Measurements from ENCODE around the gene C2CD4C.
"Not testable (repeated sequence)": the region's sequence is repeated elsewhere in the genome, so short reads cannot be mapped to it uniquely, and the experiment has no call there.

C2CD4C gene

DNA sequence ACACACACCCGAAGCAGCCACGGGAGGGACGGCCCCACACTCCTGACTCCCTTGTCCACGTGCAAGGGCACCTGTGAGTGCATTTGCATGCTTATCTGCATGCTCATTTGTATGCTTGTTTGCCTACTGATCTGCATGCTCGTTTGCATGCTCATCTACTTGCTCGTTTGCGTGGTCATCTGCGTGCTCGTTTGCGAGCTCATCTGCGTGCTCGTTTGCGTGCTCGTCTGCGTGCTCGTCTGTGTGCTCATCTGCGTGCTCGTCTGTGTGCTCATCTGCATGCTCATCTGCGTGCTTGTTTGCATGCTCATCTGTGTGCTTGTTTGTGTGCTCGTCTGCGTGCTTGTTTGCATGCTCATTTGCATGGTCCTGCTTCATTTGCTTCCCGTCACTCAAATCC is 28.1 kb upstream of the C2CD4C start:
- DNase-seq, result no peak

DNA sequence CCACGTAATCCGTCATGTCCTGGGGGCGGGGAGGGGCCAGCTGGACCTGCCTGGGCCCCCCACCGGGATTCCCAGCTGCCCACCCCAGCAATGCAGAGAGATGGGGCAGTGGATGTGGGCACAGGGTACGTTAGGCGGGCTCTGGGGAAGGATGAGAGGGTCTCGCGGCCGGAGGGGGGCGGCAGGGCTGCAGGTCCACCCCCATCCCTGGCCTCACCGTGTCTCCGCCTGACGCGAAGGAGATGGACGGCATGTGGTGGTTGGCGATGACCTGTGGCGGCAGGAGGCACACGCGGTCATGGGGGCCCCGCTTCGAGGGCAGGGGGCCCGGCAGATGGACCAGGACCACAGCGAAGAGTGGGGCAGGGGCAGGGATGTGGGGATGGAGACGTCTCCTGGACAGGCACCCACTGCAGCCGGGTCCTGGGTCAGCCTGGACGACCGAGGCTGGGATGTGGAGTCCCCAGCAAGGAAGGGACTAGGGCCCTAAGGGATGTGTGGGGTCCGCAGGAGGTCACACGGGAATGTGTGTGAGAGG is 27.5 kb upstream of the C2CD4C start:
- no peak for DNase-seq

- no peak for DNase-seq
Measured at GRCh38 chr19:435707-436412, 26.9 kb upstream of the C2CD4C start.

DNA sequence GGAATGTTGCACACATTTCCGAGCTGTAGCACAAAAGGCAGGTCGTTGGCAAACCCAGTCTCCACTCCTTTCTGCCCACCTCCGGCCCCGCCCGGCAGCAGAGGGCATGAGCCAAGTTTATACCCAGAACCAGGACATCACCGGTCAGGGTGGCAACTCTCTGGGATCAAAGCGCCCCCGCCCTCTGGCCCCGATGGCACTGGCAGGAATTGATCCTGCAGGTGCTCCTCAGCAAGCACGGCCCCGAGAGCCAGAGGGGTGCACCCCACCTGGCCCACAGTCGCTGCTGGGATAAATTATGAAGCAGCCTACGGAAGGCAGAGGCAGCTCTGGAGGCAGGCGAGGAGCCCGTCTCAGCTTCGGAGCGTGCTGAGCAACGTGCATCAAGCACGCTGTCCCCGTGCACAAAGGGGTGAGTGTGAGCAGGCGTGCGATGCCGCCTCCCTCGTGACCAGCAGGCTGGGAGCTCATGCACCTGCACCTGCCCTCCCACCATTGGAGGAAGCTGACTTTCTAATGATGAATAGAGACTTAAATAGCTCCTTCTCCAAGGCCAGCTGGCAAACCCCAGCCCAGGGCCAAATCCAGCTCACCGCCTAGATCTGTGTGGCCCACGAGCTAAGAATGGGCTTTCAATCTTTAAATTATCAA is 26.2 kb upstream of the C2CD4C start:
- DNase-seq, result no peak

- no peak for DNase-seq
Measured at GRCh38 chr19:434152-434960, 25.4 kb upstream of the C2CD4C start.

DNA sequence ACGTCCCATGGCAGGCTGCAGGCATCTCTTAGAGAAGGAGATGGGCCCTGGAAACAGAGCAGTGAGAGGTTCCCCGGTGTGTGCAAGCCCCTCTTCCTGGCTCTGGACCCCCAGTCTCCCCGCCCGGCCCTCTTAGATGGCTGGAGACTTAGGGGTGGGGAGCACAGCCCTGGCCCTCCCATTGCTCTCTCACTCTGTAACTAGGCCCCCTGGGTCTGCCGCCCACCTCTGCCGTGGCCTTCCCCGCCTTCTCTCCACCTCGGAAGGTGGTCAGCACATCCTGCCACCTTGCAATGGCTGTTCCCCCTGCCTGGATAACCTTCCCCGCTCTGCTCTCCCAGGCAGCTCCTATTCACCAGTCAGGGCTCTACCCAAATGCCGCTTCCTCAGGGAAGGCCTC is 21.8 kb upstream of the C2CD4C start:
- DNase-seq, result no peak

DNA sequence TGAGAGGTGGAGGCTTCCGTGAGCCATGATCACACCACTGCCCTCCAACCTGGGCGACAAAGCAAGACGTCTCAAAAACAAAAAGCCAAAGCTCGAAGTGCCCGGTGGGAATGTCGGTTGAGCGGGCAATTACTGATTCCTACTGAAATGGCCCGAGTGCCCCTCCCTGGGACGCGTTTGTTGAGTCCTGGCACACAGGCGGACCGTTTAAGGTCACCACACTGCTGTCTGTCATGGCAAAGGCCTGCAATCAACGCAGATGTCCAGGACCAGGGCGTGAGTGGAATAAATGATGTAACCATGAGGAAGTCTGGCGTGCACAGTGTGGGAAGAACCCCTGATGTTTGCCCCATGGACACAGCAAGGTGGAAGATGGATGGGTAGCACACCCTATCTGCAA is 19.2 kb upstream of the C2CD4C start:
- DNase-seq, result no peak

- DNase-seq, result not testable (repeated sequence)
Measured at GRCh38 chr19:427675-428074, 18.7 kb upstream of the C2CD4C start.

DNA sequence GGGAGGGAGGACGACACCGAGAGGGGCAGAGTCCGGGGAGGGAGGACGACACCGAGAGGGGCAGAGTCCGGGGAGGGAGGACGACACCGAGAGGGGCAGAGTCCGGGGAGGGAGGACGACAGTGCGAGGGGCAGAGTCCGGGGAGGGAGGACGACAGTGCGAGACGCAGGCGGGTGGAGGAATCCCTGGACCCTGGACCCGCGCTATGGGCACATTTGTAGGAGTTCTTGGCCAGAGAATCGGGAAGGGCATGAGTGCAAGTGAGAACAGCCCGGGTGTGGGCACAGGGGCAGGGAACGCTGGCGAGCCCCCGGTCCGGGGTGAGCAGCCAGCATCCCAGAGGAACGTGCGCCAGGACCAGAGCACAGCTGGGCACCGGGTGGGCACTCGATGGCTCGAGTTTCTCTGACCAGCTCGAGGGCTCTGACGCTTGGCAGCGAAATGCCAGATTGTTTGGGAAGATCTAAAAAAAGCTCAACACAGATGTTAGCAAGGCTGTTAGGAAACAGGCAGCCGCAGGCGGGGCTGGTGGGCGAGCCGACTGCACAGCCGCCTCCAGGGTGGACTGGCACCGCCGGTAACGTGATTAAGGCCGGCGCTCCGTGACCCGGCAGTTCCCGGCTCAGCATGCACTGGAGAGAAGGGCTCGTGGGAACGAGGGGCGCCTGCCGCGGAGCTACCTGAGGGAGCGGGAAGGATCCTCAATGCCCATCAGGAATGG is 17.9 kb upstream of the C2CD4C start:
- no peak for DNase-seq

GRCh38 chr19:425056-425455 is 16.1 kb upstream of the C2CD4C start:
- DNase-seq, result no peak

DNA sequence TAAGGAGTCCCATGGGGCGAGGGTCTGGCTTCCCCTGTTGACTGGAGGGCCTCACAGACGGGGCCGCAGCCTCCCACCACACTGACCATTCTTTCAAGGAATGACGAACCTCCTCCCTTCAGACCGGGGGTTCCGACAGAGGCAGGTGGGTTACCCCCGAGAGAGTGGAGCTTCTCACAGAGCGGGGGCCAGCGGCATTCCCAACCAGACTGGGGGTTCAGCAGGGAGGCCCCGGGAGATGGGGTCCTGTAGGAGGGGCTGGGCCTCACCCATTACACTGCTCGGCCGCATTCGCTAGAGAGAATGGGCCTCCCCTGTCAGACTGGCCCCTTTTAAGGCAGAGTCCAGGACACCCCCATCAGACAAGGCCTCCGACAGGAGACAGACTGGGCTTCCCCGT is 15.6 kb upstream of the C2CD4C start:
- DNase-seq, result no peak

DNA sequence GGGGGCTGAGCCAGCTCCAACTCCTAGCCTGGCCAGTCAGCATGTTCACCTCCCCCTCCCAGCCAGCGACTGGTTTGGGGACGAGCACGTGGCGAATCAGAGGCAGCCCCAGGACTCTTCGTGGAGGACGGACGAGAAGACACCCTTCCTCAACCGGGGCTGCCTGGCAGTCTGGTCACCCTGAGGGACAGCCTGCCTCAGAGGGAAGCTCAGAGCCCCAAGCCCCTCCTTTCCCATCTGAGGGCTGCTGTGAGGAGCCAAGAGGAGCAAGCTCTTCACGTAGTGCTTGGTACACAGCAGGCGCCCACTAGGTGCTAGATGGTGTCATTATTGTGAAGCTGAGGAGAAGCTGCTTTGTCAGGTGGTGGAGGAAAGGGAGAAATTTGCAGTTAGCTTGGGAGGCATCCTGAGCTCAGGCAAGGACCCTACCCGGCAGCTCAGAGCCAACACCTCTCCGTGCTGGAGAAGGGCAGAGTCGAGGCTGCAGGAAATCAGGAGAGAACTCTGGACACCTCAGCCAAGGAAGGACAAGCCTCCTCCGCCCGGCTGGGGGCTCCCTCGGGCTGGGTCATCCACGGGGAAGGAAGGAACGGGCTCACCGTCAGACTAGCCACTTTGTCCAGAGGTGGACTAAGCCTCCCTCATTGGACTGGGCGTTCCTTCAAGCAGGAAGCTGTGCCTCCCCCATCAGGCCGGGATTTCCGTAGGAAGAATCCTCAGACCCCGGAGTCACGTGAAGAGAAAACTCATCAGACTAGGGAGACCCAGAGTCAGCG is 14.9 kb upstream of the C2CD4C start:
- no peak for DNase-seq

DNA sequence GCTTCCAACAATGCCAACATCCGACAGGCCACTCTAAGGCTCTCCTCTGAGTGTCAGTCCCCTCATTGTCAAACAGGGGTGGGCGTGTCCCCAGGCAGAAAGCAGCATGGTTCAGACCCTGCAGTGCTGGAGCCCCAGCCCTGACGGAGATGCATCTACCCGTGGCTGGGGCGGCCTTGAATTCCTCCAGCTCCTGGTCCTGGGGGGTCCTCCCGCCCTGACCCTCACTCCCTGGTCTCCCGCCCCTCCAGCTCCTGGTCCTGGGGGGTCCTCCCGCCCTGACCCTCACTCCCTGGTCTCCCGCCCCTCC is 13.9 kb upstream of the C2CD4C start:
- DNase-seq, result not testable (repeated sequence)

DNA sequence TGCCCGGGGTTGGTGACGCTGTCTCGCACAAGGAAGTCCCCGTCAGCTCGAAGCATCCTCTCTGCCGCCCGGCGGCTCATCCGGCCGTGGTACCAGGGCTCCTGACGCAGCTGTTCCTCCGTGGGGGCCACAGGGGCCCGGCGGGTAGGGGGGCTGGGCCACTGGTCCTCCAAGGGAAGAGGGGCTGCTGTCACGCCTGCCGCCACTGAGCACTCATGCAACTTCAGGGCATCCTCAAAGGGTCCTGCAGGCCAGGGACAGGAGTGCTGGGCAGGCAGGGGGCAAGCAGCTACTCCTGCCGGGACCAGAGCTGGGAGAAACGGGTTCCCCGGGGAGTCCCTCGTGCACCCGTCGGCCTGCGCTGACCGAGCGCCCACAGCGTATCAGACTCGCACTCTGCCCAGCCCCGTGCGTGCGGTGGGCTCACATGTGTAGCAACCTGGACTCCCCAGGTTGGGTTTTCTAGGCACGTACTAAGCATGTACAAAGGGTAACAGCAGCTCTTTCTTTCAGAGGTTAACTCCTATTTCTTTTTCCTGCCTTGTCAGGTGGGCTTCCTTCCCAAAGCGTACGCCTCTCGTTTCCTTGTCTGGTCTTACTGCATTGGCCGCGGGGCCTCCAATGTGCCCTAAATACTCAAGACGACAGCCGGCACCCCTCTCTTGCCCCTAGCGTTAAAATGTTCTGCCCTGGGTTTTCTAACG is 13.4 kb upstream of the C2CD4C start:
- DNase-seq, result no peak

DNA sequence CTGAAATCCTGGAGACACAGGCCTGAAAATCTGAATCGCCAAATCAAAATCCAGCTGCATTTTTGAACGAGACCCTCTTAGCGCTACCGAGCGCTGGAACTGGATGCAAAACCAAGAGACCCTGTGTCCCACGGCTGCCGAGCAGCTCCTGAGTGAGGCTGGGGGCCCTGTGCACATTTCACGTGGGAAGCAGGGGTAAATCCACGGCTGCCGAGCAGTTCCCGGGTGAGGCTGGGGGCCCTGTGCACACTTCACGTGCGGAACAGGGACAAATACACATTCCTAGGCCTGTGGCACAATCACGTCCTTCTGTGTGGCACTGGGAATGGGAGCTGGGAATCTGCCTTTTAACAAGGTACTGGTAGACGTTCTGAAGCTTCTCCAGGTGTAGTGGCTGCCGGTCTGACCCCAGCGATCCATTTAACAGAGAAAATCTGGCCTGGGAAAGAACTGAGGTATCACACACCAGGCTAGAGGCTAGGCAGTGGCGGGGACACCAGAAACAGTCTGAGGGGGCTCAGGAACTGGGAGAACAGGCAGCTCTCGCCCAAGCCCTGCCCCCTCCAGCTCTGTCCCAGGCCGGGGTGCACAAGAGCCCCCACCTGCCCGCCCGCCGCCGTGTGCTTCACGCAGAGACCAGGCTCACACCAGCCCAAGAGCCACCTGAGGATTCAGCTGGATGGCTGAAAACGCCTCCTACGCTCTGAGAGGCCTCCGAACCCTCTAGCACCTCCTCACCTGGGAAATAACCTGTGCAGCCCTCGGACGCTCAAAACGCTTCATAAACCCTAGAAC is 11.0 kb upstream of the C2CD4C start:
- DNase-seq, result no peak

DNA sequence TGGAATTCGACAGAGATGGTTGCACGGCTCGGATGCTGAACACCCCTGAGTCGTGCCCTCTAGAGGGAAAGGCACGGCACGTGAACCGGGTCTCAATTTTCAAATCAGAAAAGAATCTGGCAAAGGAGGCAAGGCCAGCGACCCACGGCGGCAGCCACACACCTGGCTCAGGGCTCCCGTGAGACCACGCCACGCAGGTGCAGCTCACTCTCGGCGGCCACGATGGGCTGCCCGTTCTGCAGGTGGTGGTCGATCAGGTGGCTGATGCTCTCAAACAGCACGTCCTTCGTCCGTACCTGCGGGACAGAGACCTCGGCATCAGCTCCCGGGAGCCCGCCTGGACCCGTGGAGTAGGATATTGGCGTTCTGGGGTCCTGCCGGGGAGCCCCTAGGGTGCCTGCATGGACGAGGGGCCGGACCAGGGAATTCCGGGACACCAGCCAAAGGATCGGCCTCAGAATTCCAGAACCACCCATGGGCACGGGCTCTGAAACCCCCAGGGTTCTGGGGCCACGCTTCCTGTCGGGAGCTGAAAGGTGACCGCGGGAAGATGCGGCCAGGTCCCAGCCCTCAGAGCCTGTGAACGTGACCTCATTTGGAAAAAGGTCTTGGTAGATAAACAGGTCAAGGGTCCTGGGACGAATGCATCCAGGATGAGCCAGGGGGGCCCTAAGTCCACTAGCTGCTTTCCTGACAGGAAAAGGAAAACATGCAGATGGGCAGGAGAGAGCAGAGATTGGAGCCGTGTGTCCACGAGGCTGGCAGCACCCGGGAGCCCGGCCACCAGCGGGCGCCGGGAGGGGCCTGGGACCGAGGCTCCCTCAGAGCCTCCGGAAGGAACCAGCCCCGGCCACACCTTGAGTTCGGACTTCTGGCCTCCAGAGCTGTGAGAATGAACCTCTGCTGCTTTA is 10.1 kb upstream of the C2CD4C start:
- DNase-seq, result no peak

DNA sequence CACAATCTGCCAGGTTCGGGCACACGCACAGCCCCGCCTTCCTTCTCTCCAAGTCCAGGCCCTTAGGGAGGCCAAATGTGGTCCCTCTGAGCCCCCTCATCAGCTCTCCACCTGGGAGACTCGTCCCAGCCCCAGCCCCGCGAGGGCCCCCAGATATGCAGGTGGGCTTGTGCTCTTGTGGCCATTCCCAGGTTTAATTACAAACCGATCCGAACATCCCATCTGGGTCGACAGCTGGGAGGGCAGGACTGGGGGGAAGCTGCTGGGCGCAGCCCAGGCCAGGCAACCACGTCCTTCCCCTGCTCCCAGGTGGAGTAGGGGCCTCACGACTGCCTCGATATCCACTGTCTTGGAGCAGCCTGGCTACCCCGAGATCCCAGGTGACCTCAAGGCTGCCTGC is 7.5 kb upstream of the C2CD4C start:
- DNase-seq, result no peak

DNA sequence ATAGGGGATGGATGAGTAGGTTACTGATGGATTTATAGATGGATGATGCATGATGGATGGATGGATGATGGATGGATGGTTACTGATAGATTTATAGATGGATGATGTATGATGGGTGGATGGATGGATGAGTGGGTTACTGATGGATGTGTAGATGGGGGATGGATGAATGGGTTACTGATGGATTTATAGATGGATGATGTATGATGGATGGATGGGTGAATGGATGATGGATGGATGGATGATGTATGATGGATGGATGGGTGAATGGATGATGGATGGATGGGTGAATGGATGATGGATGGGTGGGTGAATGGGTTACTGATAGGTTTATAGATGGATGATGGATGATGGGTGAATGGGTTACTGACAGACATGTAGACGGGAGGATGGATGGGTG is 6.3 kb upstream of the C2CD4C start:
- DNase-seq, result no peak

- DNase-seq, result peak; percentile 29
Measured at GRCh38 chr19:413756-414420, 4.9 kb upstream of the C2CD4C start.
